Aorta (tissue), 5 donors: ENCODE measurements around the gene GNAT2. TPM values are rescaled to one million over a fixed set of nuclear protein-coding genes. Genes with fewer than 3 reads are reported as not detected.

Experiments used
- ATAC-seq: fragments of 200-7000 bp; cut with Tn5 transposase; one replicate; pipeline ENCODE4 v1.9.1; 2022; ENCODE audit warnings: moderate library complexity; ENCODE audit not compliant: low FRiP score
- DNase-seq, 2 donors: peaks; one replicate each; pipeline ENCODE4 v3.0.0-alpha.2; 2020
- H3K27ac ChIP-seq, 2 donors: one replicate each; pipeline ENCODE4 v1.5.1; 2013; ENCODE audit warnings: low read length in 2 of 2, mild to moderate bottlenecking in 2 of 2, moderate library complexity in 2 of 2, control low read depth in 1 of 2, inconsistent platforms in 1 of 2, low read depth in 1 of 2
- H3K27me3 ChIP-seq, 2 donors: one replicate each; pipeline ENCODE4 v1.6.1; 2013; ENCODE audit warnings: control low read depth in 1 of 2, low read length in 1 of 2, mild to moderate bottlenecking in 1 of 2, moderate library complexity in 1 of 2; ENCODE audit not compliant: insufficient read depth in 2 of 2, control insufficient read depth in 1 of 2
- H3K36me3 ChIP-seq, 2 donors: one replicate each; pipeline ENCODE4 v1.6.1; 2013; ENCODE audit warnings: control low read depth in 1 of 2, low read length in 1 of 2, mild to moderate bottlenecking in 1 of 2; ENCODE audit not compliant: insufficient read depth in 2 of 2, control insufficient read depth in 1 of 2
- H3K4me1 ChIP-seq, 2 donors: one replicate each; pipeline ENCODE4 v1.6.1; 2013; ENCODE audit warnings: low read length in 2 of 2, control low read depth in 1 of 2, mild to moderate bottlenecking in 1 of 2, moderate library complexity in 1 of 2; ENCODE audit not compliant: insufficient read depth in 2 of 2, control insufficient read depth in 1 of 2
- H3K4me3 ChIP-seq, 2 donors: one replicate each; pipeline ENCODE4 v1.5.1; 2013; ENCODE audit warnings: low read length in 2 of 2, control low read depth in 1 of 2, mild to moderate bottlenecking in 1 of 2
- H3K9me3 ChIP-seq: one replicate; pipeline ENCODE4 v1.6.1; 2013; ENCODE audit warnings: mild to moderate bottlenecking, low read length; ENCODE audit not compliant: control insufficient read depth
- WGBS, 2 donors: extraction: QIAGEN DNeasy Blood & Tissue Kit; methylation state at CpG; one replicate each; pipeline ENCODE4 v1.1.7; 2013; 5-methylcytosine and 5-hydroxymethylcytosine counted together
- intact Hi-C, 2 donors: fragments of 100-400 bp; cut with DNase I; formaldehyde crosslinking; loops; one replicate each; pipeline versions ENCODE4 v1.14.2 to v1.15.0; 2022
- polyA plus RNA-seq, 2 donors: library from polyadenylated mRNA; stranded (reverse); fragments of 200-250 nt; gene quantifications; one replicate each; pipeline ENCODE4 v1.2.3, GENCODE V29; 2013
- total RNA-seq, 2 donors: library from RNA; stranded (reverse); fragmentation: NEBNext Ultra II Directional; extraction: Animal tissue kit (Norgen Biotek cat#: 25700); gene quantifications; one replicate each; pipeline ENCODE4 v1.2.1, GENCODE V29; 2021
- donor health status: healthy with polysubstance abuse.
- donor health status: Bipolar disorder and iron deficiency.
- donor health status: DM: no; HTN: no; CAD: no.
- donor health status: DM: no; HTN: no; CAD: no.
- donor health status: DM: yes; HTN: yes; CAD: no.

GNAT2 gene
- total and polyA plus RNA-seq, 4 donors: not detected

DNA sequence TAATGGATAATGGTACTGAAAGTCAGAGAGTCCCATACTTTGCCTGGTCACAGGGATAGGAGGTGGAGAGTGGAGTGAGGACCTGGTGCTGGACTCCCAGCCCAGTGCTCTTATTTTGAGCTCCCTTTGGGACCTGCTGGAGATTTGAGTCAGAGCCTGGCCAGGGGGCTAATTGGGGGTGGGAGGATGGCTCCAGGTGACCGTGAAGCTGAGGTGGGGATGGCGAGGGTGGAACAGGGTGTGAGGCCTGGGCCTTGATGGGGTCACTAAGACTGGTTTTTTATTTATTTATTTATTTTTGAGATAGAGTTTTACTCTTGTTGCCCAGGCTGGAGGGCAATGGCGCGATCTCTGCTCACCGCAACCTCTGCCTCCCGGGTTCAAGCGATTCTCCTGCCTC, 18.0 kb upstream of the GNAT2 start:
- intact Hi-C loops: no loop called here
- no peak for ATAC-seq
- peak in 1 of 2 donors; percentile 37 for DNase-seq
- H3K27me3 ChIP-seq: no peaks in the 10 kb centered on the region
- no peaks in the 10 kb centered on the region for H3K4me1 ChIP-seq
- no peaks in the 10 kb centered on the region for H3K36me3 ChIP-seq
- 94 to 96% methylated on average over 7 of the region's 7 CpGs for WGBS, 2 donors
- H3K27ac ChIP-seq: no peak overlapping the region
- no peaks in the 10 kb centered on the region for H3K9me3 ChIP-seq
- no peak overlapping the region for H3K4me3 ChIP-seq

DNA sequence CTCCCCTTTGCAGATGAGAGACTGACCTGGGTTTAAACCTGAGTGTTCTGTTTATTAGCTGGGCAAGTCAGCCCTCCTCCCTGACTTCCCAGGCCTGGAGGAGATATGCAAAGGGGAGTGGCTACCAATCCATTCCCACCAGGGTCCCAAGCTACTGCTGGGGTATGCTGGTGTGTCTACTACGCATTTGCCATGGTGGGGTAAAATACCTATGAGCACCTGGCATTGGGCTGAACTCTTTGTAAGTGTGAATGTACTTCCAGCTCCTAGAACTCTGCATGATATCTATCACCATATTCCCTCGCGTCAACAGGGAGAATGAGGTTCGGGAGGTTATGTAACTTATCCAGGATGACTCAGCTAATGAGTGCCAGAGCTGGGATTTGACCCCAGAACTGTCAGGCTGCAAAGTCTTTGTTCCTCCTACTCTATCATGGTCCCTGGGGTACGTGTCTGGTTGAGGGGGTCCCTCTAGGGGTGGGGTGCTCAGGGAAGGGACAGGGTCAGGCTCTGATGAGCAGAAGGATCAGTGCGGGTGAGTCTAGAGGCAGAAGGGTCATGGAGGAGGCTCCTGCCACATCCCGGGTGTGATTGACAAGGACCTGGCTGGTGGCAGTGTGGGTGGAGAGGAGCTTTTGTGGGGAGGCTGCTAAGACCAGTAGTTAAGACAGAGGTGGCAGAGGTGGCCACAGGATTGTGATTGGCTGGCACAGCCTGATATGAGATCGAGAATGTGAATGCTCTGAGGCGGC, 17.0 kb upstream of the GNAT2 start:
- intact Hi-C loops: no loop called here
- H3K27ac ChIP-seq: no peak overlapping the region
- H3K4me1 ChIP-seq: no peaks in the 10 kb centered on the region
- no peaks in the 10 kb centered on the region for H3K36me3 ChIP-seq
- 53 to 58% methylated on average over 9 of the region's 9 CpGs for WGBS, 2 donors
- H3K27me3 ChIP-seq: no peaks in the 10 kb centered on the region
- no peaks in the 10 kb centered on the region for H3K9me3 ChIP-seq
- DNase-seq (no peak), ATAC-seq (peak; percentile 27)
- H3K4me3 ChIP-seq: no peak overlapping the region

DNA sequence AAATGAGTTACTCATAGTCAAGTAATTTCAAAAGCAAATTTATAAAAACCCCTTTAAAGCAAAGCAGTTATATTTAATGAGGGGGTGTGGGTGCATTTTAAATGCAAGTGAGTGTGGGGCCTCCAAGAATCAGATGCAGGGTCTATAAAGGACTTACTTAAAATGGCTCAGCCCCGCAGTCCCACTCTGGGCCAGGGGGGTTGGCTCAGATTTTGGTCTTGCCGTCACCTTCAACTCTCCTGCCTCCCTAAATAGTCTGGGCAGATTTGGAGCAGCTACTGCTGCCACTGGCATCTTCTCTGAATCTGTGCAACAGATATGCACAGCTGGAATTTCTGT, 16.4 kb upstream of the GNAT2 start:
- Histone ChIP-seq H3K36me3 (peaks cover 0 to 1% of the 10 kb centered on the region in 2 donors), H3K4me3 (no peak overlapping the region), H3K27ac (no peak overlapping the region), H3K4me1 (no peaks in the 10 kb centered on the region), H3K9me3 (no peaks in the 10 kb centered on the region), H3K27me3 (no peaks in the 10 kb centered on the region)
- DNase-seq (no peak), ATAC-seq (no peak)
- WGBS, 2 donors: 53 to 60% methylated on average over 2 of the region's 2 CpGs
- intact Hi-C loops: no loop called here

DNA sequence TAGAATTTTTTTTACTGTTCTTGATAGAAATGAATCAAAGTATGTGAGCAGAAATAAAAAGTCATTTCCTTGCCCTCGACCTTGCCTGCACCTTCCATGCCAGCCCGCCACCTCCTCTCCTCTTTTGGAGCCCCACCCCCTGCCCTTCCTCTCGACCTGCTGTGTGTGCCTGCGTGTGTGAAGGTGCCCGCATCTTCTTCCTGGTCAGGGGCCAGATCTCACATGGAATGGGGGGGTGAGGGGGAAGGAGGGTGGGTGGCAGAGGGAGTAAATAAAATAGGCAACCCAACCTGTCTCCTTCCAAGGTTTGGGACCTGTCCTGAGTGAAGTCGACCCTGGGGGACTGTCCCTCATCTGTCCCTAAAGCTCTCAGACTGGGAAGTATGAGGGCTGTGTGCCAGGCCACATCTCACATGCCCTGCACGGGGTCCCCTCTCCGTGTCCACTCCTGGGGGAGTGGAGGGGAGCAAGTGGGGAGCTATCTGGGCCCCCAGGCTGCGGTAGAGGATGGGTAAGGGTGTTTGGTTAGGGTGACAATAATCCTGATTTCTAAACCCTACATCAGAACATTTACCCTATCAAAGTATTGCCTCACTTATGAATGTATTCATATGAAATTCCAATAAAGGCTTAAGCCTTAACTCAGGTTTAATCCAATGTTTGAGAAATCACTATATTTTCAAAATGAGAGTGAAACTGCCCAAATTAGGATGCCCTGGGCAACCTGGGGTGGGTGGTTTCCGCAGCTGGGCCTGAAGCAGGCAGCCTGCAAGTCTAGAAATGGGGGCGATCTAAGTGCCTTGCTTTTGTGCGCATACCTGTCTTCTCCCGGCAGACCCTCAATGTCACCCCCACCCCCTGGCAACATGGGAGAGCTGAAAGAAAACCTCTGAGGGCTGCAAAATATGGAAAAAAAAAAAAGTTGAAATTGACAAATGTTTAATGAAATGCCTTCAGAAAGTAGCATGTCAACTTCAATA, 15.6 kb upstream of the GNAT2 start:
- no peak overlapping the region for H3K4me3 ChIP-seq
- no peaks in the 10 kb centered on the region for H3K4me1 ChIP-seq
- no peaks in the 10 kb centered on the region for H3K9me3 ChIP-seq
- intact Hi-C loops: no loop called here
- ATAC-seq (no peak), DNase-seq (no peak)
- 64 to 70% methylated on average over 13 of the region's 13 CpGs for WGBS, 2 donors
- no peak overlapping the region for H3K27ac ChIP-seq
- no peaks in the 10 kb centered on the region for H3K27me3 ChIP-seq
- peaks cover 0 to 4% of the 10 kb centered on the region in 2 donors for H3K36me3 ChIP-seq

DNA sequence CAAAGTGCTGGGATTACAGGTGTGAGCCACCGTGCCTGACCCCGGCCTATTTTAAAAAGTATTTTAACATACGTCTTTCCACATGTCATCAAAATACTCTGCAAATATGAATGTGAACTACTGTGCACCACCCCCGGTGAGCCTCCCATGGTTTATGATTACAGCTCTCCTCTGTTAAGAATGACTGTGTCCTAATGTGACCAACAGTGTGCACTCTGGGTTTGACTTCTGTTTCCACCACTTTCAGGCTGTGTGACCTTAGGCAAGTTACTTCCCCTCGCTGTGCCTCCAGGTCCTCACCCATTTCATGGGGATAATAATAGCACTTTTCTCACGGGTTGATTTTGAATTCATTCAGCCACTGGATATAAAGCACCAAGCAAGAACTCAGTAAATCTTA, 14.9 kb upstream of the GNAT2 start:
- intact Hi-C loops: no loop called here
- peaks cover 0 to 4% of the 10 kb centered on the region in 2 donors for H3K36me3 ChIP-seq
- ATAC-seq: no peak
- H3K9me3 ChIP-seq: no peaks in the 10 kb centered on the region
- no peaks in the 10 kb centered on the region for H3K27me3 ChIP-seq
- WGBS, 2 donors: 74 to 77% methylated on average over 6 of the region's 6 CpGs
- H3K4me3 ChIP-seq: no peak overlapping the region
- DNase-seq: no peak
- no peak overlapping the region for H3K27ac ChIP-seq
- no peaks in the 10 kb centered on the region for H3K4me1 ChIP-seq

DNA sequence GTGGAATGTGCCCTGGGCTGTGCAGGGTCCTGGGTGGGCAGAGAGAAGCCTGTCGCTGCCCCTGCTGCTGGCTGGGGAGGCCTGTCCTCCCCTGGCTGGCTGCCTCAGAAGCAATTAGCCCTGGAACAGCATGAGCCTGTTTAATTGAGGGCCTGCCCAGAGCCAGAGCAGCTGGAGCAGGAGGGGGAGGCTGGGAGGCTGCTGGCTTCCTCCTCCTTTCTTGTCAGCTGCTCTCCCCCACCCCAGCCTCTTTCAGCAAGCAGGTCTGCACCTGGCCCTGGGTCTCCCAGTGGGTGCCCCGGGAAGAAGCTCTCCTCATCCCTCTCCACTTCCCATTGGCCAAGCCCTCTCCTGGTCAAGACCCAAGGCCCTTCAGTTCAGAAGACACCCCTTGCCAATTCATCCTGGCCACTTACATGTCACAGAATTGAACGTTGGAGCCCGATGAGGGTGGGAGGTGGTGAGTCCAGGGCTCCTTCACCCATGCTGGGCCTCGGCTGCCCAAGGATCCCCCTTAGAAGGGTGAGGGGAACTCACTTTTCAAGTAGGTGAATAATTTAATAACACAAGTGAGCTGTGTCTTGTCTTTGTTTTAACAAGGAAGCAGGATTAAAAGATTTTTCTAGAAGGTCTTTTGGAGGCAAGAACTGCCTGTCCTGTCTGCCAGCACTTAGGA, 13.4 kb upstream of the GNAT2 start:
- intact Hi-C loops: no loop called here
- Histone ChIP-seq H3K4me1 (no peaks in the 10 kb centered on the region), H3K36me3 (peaks cover 0 to 6% of the 10 kb centered on the region in 2 donors), H3K4me3 (no peak overlapping the region), H3K27me3 (no peaks in the 10 kb centered on the region), H3K9me3 (no peaks in the 10 kb centered on the region), H3K27ac (no peak overlapping the region)
- WGBS, 2 donors: 59% methylated on average over 5 of the region's 5 CpGs
- ATAC-seq: no peak
- DNase-seq: no peak

DNA sequence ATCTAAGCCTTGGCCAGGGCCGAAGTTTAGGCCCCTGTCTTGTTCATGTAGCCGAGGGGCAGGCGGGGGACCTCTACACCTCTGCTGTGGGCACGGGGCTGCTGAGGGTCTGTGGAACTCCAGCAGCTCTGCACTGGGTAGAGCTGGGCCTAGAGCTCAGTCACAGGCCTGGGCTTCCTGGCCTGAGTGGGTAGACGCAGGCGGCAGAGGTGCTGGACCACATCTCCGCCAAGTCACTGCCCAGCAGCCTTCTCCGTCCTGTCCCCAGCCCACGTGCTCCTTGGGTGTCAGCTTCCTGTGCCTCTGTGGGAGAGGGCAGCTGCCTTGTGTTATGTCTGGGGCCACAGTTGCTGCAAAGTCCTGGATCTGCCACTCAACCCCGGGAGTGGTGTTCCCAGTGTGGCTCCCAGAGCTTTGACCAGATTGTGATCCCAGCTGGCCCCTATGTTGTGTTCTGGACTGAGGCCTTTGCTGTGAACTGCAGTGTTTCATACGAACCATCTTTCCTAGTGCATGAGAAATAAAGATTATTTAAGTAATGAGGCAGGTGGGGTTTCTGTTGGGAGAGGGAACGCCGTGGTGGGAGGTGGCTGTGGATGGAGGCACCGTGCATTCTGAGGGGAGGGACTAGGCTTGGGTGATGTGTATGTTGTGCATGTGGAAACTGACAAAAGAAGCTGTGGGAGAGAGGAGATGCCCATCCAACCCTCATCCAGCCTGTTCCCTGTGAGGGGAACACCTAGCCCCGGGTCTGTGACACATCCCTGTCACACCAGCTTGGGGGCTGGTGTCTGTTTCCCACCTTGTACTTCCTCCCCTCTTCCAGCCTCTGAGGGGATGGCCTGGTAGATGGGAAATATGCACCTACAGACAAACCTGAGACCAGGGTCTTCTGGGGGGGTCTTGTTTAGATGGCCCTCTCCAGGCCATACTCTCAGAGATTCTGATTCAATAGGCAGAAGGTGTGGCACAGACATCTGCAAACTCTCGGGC, 12.4 kb upstream of the GNAT2 start:
- intact Hi-C loops: no loop called here

More for the DNA sequence above, 12.4 kb upstream of the GNAT2 start:
- no peak overlapping the region for H3K4me3 ChIP-seq
- no peaks in the 10 kb centered on the region for H3K9me3 ChIP-seq
- no peaks in the 10 kb centered on the region for H3K4me1 ChIP-seq
- no peaks in the 10 kb centered on the region for H3K27me3 ChIP-seq
- 80 to 83% methylated on average over 16 of the region's 16 CpGs for WGBS, 2 donors
- no peak for ATAC-seq
- no peak overlapping the region for H3K27ac ChIP-seq
- DNase-seq: no peak
- H3K36me3 ChIP-seq: peaks cover 0 to 9% of the 10 kb centered on the region in 2 donors
